Neural cell (in vitro differentiated cells): Measurements from ENCODE around the gene APPBP2. TPM values are rescaled to one million over a fixed set of nuclear protein-coding genes. Genes with fewer than 3 reads are reported as not detected.
"Not testable (repeated sequence)": the region's sequence is repeated elsewhere in the genome, so short reads cannot be mapped to it uniquely, and the experiment has no call there.

Experiments used
- H2AFZ ChIP-seq: fragments of 200-600, 300-800 bp; sonication (generic), shearing (Covaris generic); 2 replicates; pipeline ENCODE4 v1.6.0; 2014; ENCODE audit warnings: low read depth, mild to moderate bottlenecking, antibody characterized with exemption, low read length, moderate library complexity
- H3F3A ChIP-seq: fragments of 200-600 bp; shearing (Covaris generic); 2 replicates; pipeline ENCODE4 v1.6.1; 2016; ENCODE audit warnings: mild to moderate bottlenecking, moderate library complexity, mixed read lengths, antibody characterized with exemption, low read length; ENCODE audit not compliant: insufficient read depth, poor library complexity, severe bottlenecking
- H3K27ac ChIP-seq: fragments of 200-600, 300-800 bp; sonication (generic), shearing (Covaris generic); 2 replicates; pipeline ENCODE4 v1.5.1; 2014; ENCODE audit warnings: mild to moderate bottlenecking, low read length, moderate library complexity
- H3K27me3 ChIP-seq: fragments of 300-800, 200-600 bp; sonication (generic), shearing (Covaris generic); 2 replicates; pipeline ENCODE4 v1.6.0; 2014; ENCODE audit warnings: mild to moderate bottlenecking, low read depth, low read length, moderate library complexity; ENCODE audit not compliant: insufficient read depth
- H3K36me3 ChIP-seq: fragments of 300-800, 200-600 bp; sonication (generic), shearing (Covaris generic); 2 replicates; pipeline ENCODE4 v1.5.1; 2014; ENCODE audit warnings: mild to moderate bottlenecking, antibody characterized with exemption, low read length, moderate library complexity; ENCODE audit not compliant: insufficient read depth
- H3K4me2 ChIP-seq: fragments of 300-800, 200-600 bp; sonication (generic), shearing (Covaris generic); 2 replicates; pipeline ENCODE4 v1.6.0; 2014; ENCODE audit warnings: mild to moderate bottlenecking, low read length
- H3K4me3 ChIP-seq: fragments of 300-800, 200-600 bp; sonication (generic), shearing (Covaris generic); 2 replicates; pipeline ENCODE4 v1.5.1; 2014; ENCODE audit warnings: mild to moderate bottlenecking, low read length, moderate library complexity
- H3K79me2 ChIP-seq: fragments of 200-600 bp; shearing (Covaris generic); replicated peaks from 2 replicates; pipeline ENCODE4 v1.6.0; 2014; ENCODE audit warnings: mild to moderate bottlenecking, low read length, moderate library complexity; ENCODE audit not compliant: insufficient read depth
- H3K9ac ChIP-seq: fragments of 300-800, 200-600 bp; sonication (generic), shearing (Covaris generic); 2 replicates; pipeline ENCODE4 v1.6.1; 2016; ENCODE audit warnings: mild to moderate bottlenecking, low read length, mixed read lengths
- H3K9me2 ChIP-seq: fragments of 200-600 bp; shearing (Covaris generic); 2 replicates; pipeline ENCODE4 v1.6.1; 2016; ENCODE audit warnings: mild to moderate bottlenecking, low read length, mixed read lengths; ENCODE audit not compliant: insufficient read depth
- H3K9me3 ChIP-seq: fragments of 200-600, 300-800 bp; sonication (generic), shearing (Covaris generic); 2 replicates; pipeline ENCODE4 v1.6.1; 2016; ENCODE audit warnings: mild to moderate bottlenecking, mixed run types, low read length, moderate library complexity, mixed read lengths
- H4K20me1 ChIP-seq: fragments of 200-600 bp; shearing (Covaris generic); 2 replicates; pipeline ENCODE4 v1.6.1; 2016; ENCODE audit warnings: mild to moderate bottlenecking, mixed run types; ENCODE audit not compliant: insufficient read depth
- EP300 ChIP-seq: fragments of 450-650 bp; conservative IDR thresholded peaks from 2 replicates; pipeline ENCODE4 v1.6.1; 2014; ENCODE audit warnings: antibody characterized with exemption, mild to moderate bottlenecking, moderate library complexity; ENCODE audit not compliant: poor library complexity, severe bottlenecking
- EZH2 ChIP-seq: fragments of 200-600, 300-800 bp; shearing (Covaris generic), sonication (generic); IDR thresholded peaks from 2 replicates; pipeline ENCODE4 v1.6.1; 2014; ENCODE audit warnings: antibody characterized with exemption, low read length, borderline replicate concordance, mild to moderate bottlenecking; ENCODE audit not compliant: insufficient read depth, poor library complexity, severe bottlenecking
- MXI1 ChIP-seq: fragments of 450-650 bp; conservative IDR thresholded peaks from 2 replicates; pipeline ENCODE4 v1.6.1; 2014; ENCODE audit warnings: antibody characterized with exemption, mild to moderate bottlenecking; ENCODE audit not compliant: poor library complexity, severe bottlenecking
- POLR2AphosphoS5 ChIP-seq: IDR thresholded peaks from 2 replicates; pipeline ENCODE4 v1.6.1; 2012
- RAD21 ChIP-seq: fragments of 450-650 bp; conservative IDR thresholded peaks from 2 replicates; pipeline ENCODE4 v1.6.1; 2014; ENCODE audit warnings: antibody characterized with exemption, mild to moderate bottlenecking, moderate library complexity
- SMC3 ChIP-seq: fragments of 450-650 bp; conservative IDR thresholded peaks from 2 replicates; pipeline ENCODE4 v1.6.1; 2014; ENCODE audit warnings: antibody characterized with exemption, mild to moderate bottlenecking, moderate library complexity; ENCODE audit not compliant: poor library complexity
- TAF1 ChIP-seq: IDR thresholded peaks from 2 replicates; pipeline ENCODE4 v1.6.1; 2012; ENCODE audit warnings: low read depth
- polyA plus RNA-seq: library from polyadenylated mRNA; depleted of rRNA; stranded (reverse); fragments of >200 nt; gene quantifications from 2 replicates; pipeline ENCODE4 v1.2.3, GENCODE V29; 2014
- TF ChIP-seq, protein P1 (sequence below): fragments of 450-650 bp; IDR thresholded peaks from 2 replicates; pipeline ENCODE4 v1.5.1; 2014; ENCODE audit warnings: antibody characterized with exemption, mild to moderate bottlenecking, moderate library complexity; ENCODE audit not compliant: poor library complexity, severe bottlenecking

The APPBP2 gene
- polyA plus RNA-seq, 1 donor from 2014 or later = 40.4 TPM

GRCh38 chr17:60442271-60443173 is 83.5 kb downstream of the APPBP2 start:
- Histone ChIP-seq H3K27me3 (no peaks in the 10 kb centered on the region), H3K9me2 (no peaks in the 10 kb centered on the region), H3K4me3 (no peak overlapping the region), H2AFZ (no peak overlapping the region), H3K4me2 (no peak overlapping the region), H3F3A (no peaks in the 10 kb centered on the region), H3K27ac (no peak overlapping the region), H3K36me3 (peaks cover 2% of the 10 kb centered on the region), H4K20me1 (no peaks in the 10 kb centered on the region), H3K9me3 (no peaks in the 10 kb centered on the region), H3K79me2 (no peaks in the 10 kb centered on the region), H3K9ac (no peak overlapping the region)
- TF ChIP-seq TAF1 = no peak

DNA sequence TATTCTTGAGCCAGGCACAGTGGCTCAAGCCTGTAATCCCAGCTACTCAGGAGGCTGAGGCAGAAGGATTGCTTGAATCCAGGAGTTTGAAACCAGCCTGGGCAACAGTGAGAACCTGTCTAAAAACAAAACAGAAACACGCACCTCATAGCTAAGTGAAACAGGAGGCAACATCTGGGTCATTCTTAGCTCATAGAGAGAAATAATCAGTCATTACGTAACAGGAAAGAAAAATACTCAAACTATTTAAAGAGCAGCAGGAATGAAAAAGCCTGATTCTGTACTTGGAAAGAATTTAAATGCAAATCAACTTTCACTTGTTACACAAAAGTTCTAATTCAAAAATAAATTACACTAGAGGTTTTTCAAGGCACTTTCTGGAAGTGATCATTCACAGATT is 86.5 kb downstream of the APPBP2 start:
- TF ChIP-seq RAD21 = no peak
- no peak for TF ChIP-seq TAF1
- Histone ChIP-seq H3K36me3 (no peaks in the 10 kb centered on the region), H3K4me3 (no peak overlapping the region), H3K27ac (no peak overlapping the region), H3K4me2 (no peak overlapping the region), H3K9ac (no peak overlapping the region), H2AFZ (no peak overlapping the region), H3K9me2 (no peaks in the 10 kb centered on the region), H3K27me3 (no peaks in the 10 kb centered on the region), H3F3A (no peaks in the 10 kb centered on the region), H3K79me2 (no peaks in the 10 kb centered on the region), H4K20me1 (no peaks in the 10 kb centered on the region), H3K9me3 (no peaks in the 10 kb centered on the region)

- Histone ChIP-seq H4K20me1 (no peaks in the 10 kb centered on the region), H3K9me3 (no peaks in the 10 kb centered on the region), H3K9me2 (no peaks in the 10 kb centered on the region), H3K9ac (no peak overlapping the region), H3K27me3 (no peaks in the 10 kb centered on the region), H3K79me2 (no peaks in the 10 kb centered on the region), H3K27ac (no peak overlapping the region), H2AFZ (no peak overlapping the region), H3K36me3 (no peaks in the 10 kb centered on the region), H3F3A (no peaks in the 10 kb centered on the region), H3K4me3 (no peak overlapping the region), H3K4me2 (no peak overlapping the region)
- no peak for TF ChIP-seq RAD21
- TF ChIP-seq EP300 = no peak
- no peak for TF ChIP-seq POLR2AphosphoS5
- no peak for TF ChIP-seq EZH2
Measured at GRCh38 chr17:60436676-60437075, 89.4 kb downstream of the APPBP2 start.

DNA sequence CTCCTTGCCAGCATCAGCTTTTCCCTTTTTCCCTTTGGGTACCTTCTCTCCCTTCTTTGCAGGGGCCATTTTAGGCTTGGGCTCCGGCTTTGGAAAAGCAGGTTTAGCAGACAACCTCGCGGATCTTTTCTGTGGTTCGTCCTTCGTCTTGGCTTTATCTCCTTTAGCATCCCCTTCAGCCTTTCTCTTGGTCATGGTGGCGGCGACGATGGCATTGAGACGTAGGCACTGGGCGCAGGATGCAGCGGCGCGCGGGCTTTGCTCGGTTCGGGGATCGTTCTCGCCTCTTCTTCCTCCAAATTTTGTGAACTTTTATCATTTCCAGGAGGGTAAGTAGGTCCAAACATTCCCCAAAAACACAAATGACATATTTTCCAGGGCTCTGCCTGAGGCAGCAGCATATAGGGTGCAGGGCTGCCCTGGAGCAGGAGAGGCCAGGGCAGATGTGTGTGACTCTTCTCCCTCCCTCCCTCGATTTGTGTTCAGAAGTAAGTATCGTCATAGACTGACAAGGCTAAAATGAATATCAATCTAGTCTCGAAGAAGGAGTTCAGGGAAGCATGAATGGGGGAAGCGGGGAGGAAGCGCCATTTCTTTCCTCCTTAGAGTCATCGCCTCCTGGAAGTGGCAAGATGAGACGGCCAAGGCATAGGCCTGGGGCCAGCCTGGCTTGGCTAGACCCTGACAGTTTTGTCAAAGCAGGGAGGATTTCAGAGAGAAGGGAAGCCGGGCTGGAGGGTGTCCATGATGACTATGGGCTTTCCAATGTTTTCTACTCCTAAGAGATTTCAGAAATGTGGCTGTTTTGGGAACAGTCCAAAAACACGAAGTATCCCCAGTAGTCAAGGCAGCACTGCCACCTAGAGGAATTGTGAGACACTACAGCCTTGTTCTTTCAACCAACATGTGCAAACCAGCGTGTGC is 90.5 kb downstream of the APPBP2 start:
- no peak overlapping the region for H3K4me3 ChIP-seq
- no peaks in the 10 kb centered on the region for H3K9me2 ChIP-seq
- no peaks in the 10 kb centered on the region for H3F3A ChIP-seq
- no peak overlapping the region for H3K27ac ChIP-seq
- H3K4me2 ChIP-seq = no peak overlapping the region
- TF ChIP-seq MXI1 (peak; percentile 50), SMC3 (peak; percentile 95), RAD21 (peak; percentile 98), EP300 (no peak)
- TF ChIP-seq, protein P1, sequence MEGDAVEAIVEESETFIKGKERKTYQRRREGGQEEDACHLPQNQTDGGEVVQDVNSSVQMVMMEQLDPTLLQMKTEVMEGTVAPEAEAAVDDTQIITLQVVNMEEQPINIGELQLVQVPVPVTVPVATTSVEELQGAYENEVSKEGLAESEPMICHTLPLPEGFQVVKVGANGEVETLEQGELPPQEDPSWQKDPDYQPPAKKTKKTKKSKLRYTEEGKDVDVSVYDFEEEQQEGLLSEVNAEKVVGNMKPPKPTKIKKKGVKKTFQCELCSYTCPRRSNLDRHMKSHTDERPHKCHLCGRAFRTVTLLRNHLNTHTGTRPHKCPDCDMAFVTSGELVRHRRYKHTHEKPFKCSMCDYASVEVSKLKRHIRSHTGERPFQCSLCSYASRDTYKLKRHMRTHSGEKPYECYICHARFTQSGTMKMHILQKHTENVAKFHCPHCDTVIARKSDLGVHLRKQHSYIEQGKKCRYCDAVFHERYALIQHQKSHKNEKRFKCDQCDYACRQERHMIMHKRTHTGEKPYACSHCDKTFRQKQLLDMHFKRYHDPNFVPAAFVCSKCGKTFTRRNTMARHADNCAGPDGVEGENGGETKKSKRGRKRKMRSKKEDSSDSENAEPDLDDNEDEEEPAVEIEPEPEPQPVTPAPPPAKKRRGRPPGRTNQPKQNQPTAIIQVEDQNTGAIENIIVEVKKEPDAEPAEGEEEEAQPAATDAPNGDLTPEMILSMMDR = peak; percentile 98
- H2AFZ ChIP-seq = no peak overlapping the region
- H3K9me3 ChIP-seq = no peaks in the 10 kb centered on the region
- H3K36me3 ChIP-seq = no peaks in the 10 kb centered on the region
- no peaks in the 10 kb centered on the region for H3K27me3 ChIP-seq
- no peak overlapping the region for H3K9ac ChIP-seq
- no peaks in the 10 kb centered on the region for H4K20me1 ChIP-seq
- H3K79me2 ChIP-seq = no peaks in the 10 kb centered on the region

DNA sequence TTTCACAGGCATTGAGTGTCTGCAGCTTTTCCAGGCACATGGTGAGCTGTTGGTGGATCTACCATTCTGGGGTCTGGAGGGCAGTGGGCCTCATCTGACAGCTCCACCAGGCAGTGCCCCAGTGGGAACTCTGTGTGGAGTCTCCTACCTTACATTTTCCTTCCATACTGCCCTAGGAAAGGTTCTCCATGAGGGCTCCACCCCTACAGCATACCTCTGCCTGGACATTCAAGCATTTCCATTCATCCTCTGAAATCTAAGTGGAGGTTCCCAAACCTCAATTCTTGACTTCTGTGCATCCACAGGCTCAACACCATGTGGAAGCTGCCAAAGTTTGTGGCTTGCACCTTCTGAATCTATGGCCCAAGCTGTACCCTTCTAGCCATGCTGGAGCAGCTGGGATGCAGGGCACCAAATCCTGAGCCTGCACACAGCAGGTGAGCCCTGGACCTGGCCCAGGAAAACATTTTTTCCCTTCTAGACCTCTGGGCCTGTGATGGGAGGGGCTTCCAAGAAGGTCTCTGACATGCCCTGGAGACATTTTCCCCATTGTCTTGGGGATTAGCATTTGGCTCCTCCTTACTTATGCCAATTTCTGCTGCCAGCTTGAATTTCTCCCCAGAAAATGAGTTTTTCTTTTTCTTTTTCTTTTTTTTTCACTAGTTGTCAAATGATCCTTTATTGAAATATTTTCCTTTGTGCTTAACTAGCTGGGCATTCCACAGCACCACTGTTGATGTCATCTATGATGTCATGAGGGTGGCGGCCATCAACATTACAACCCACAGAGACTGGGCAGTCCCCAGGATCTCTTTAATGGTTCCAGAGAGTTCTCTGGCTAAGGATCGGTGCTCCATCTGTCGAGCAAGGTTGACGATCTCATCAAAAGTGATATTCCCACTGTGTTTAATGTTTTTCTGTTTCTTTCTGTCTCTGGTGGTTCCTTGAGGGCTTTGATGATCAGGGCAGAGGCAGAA is 92.7 kb downstream of the APPBP2 start:
- not testable (repeated sequence) for H2AFZ ChIP-seq, H3K9ac ChIP-seq, H4K20me1 ChIP-seq, H3K27me3 ChIP-seq, H3K79me2 ChIP-seq, H3K4me3 ChIP-seq, H3K36me3 ChIP-seq, H3K27ac ChIP-seq, H3K9me2 ChIP-seq, H3K4me2 ChIP-seq, H3F3A ChIP-seq, H3K9me3 ChIP-seq
